GM12878 (cell line): ENCODE results near the gene APEX1. TPM values are rescaled to one million over a fixed set of nuclear protein-coding genes. Genes with fewer than 3 reads are reported as not detected.
"Not testable (repeated sequence)": the region's sequence is repeated elsewhere in the genome, so short reads cannot be mapped to it uniquely, and the experiment has no call there.

Experiments
- ATAC-seq: fragments of 200-7000 bp; cut with Tn5 transposase; 3 replicates; pipeline ENCODE4 v1.9.1; 2020; ENCODE audit warnings: mild to moderate bottlenecking, moderate library complexity
- BruUV-seq: library from RNA; stranded (reverse); fragments of 400-500 nt; replicated peaks from 2 replicates; lab custom pipeline; 2021; lab: Mats Ljungman, UMichigan
- CTCF ChIA-PET: fragments of 300-600 bp; sonication (Branson Sonifier 250); formaldehyde crosslinking; extraction: SDS; loops from one replicate; lab custom pipeline; 2021; ENCODE audit warnings: inconsistent platforms; lab: Yijun Ruan, JAX
- POLR2A ChIA-PET: fragments of 350-600 bp; formaldehyde crosslinking; extraction: SDS; loops from one replicate; lab custom pipeline; 2021; ENCODE audit warnings: inconsistent platforms; lab: Charles Lee
- RAD21 ChIA-PET: fragments of 300-600 bp; sonication (Branson Sonifier 250); formaldehyde crosslinking; loops from one replicate; lab custom pipeline; 2023; ENCODE audit warnings: antibody characterized with exemption; ENCODE audit not compliant: unreplicated experiment; lab: Charles Lee
- SMC1A ChIA-PET: fragments of 300-600 bp; sonication (Branson Sonifier 250); formaldehyde crosslinking; loops from one replicate; lab custom pipeline; 2023; ENCODE audit not compliant: unreplicated experiment, uncharacterized antibody; lab: Charles Lee
- DNase-seq: peaks from one replicate; pipeline ENCODE4 v3.0.0-alpha.2; 2011; ENCODE audit warnings: low read depth, low spot score
- FAIRE-seq: peaks from 3 replicates; lab custom pipeline; 2011; peaks lifted over from hg19 to GRCh38; lab: Jason Lieb, UNC
- H2AFZ ChIP-seq: 2 replicates; pipeline ENCODE4 v1.6.0; 2011; ENCODE audit warnings: low read depth, low read length, control low read depth; ENCODE audit not compliant: control insufficient read depth
- H3K27ac ChIP-seq: 2 replicates; pipeline ENCODE4 v1.5.1; 2011; ENCODE audit warnings: control low read depth; ENCODE audit not compliant: control insufficient read depth, insufficient read depth
- H3K27me3 ChIP-seq, 2 experiments: replicated peaks in 1 of 2; 2 replicates each; pipeline versions ENCODE4 v1.6.0 to v1.6.1; 2011; ENCODE audit warnings: low read length in 1 of 2; ENCODE audit not compliant: control insufficient read depth in 2 of 2, insufficient read depth in 2 of 2
- H3K36me3 ChIP-seq, 2 experiments: 2 replicates each; pipeline ENCODE4 v1.5.1; 2011; ENCODE audit warnings: low read length in 1 of 2; ENCODE audit not compliant: control insufficient read depth in 2 of 2, insufficient read depth in 2 of 2
- H3K4me1 ChIP-seq: 2 replicates; pipeline ENCODE4 v1.6.1; 2011; ENCODE audit warnings: mild to moderate bottlenecking, low read length, moderate library complexity, mixed read lengths; ENCODE audit not compliant: control insufficient read depth, insufficient read depth
- H3K4me2 ChIP-seq: 2 replicates; pipeline ENCODE4 v1.6.0; 2011; ENCODE audit warnings: control low read depth; ENCODE audit not compliant: control insufficient read depth, insufficient read depth
- H3K4me3 ChIP-seq: fragments of 200-600 bp; sonication (generic); 2 replicates; pipeline ENCODE4 v1.5.1; 2016
- H3K79me2 ChIP-seq: 2 replicates; pipeline ENCODE4 v1.6.0; 2011; ENCODE audit warnings: low read length; ENCODE audit not compliant: control insufficient read depth, insufficient read depth
- H3K9ac ChIP-seq: 2 replicates; pipeline ENCODE4 v1.8.0; 2011; ENCODE audit warnings: low read length, control low read depth, mixed read lengths; ENCODE audit not compliant: control insufficient read depth, insufficient read depth
- H3K9me3 ChIP-seq: replicated peaks from 3 replicates; pipeline ENCODE4 v1.5.1; 2011; ENCODE audit warnings: mild to moderate bottlenecking, low read length; ENCODE audit not compliant: control insufficient read depth, insufficient read depth
- H4K20me1 ChIP-seq: 2 replicates; pipeline ENCODE4 v1.6.0; 2011; ENCODE audit not compliant: control insufficient read depth, insufficient read depth
- EED ChIP-seq: sonication (generic); IDR thresholded peaks from 2 replicates; pipeline ENCODE4 v1.6.1; 2016; ENCODE audit warnings: antibody characterized with exemption, low read depth
- EP300 ChIP-seq, 2 experiments: fragments of 150-350 bp in 1 of 2; IDR thresholded peaks; 2 replicates each; pipeline ENCODE4 v1.6.1; 2011 to 2012; ENCODE audit warnings: low read depth in 2 of 2, low read length in 2 of 2, borderline replicate concordance in 1 of 2, improper control_type of control experiment in 1 of 2, inconsistent platforms in 1 of 2; ENCODE audit not compliant: control insufficient read depth in 1 of 2
- IKZF2 ChIP-seq, 2 experiments: fragments of 450-650 bp; IDR thresholded peaks; 2 replicates each; pipeline ENCODE4 v1.6.1; 2017; ENCODE audit warnings: mild to moderate bottlenecking in 2 of 2, moderate library complexity in 2 of 2
- SPI1 ChIP-seq: IDR thresholded peaks from 2 replicates; pipeline ENCODE4 v1.6.1; 2011; ENCODE audit warnings: low read depth, mild to moderate bottlenecking, low read length, moderate library complexity, borderline replicate concordance; ENCODE audit not compliant: insufficient read depth
- TCF12 ChIP-seq: IDR thresholded peaks from 2 replicates; pipeline ENCODE4 v1.6.1; 2011; ENCODE audit warnings: low read depth, mild to moderate bottlenecking, low read length
- YBX1 ChIP-seq: fragments of 450-650 bp; IDR thresholded peaks from 2 replicates; pipeline ENCODE4 v1.6.1; 2016; ENCODE audit warnings: antibody characterized with exemption
- WGBS: methylation state at CpG from one replicate; pipeline ENCODE4 v1.1.6; 2016; ENCODE audit warnings: low lambda C conversion rate; ENCODE audit not compliant: insufficient replicate concordance, insufficient coverage; ENCODE audit errors: missing lambda C conversion rate; 5-methylcytosine and 5-hydroxymethylcytosine counted together
- in situ Hi-C: fragments of 300-500 bp; cut with MboI; formaldehyde crosslinking; loops from 9 replicates; pipeline ENCODE4 v1.14.3; 2018; ENCODE audit warnings: mixed read lengths
- intact Hi-C: fragments of 100-400 bp; cut with micrococcal nuclease; formaldehyde crosslinking; loops from one replicate; pipeline ENCODE4 v1.14.2; 2022; ENCODE audit not compliant: unreplicated experiment
- polyA plus RNA-seq, 11 experiments: library from polyadenylated mRNA; depleted of rRNA in 4 of 11; unstranded in 6 of 11; stranded (reverse) in 5 of 11; fragments of >200 nt; fragmentation: Nextera tagmentation in 4 of 11; fragmentation: Illumina TruSeq in 1 of 11; extraction: Ambion mirVana in 4 of 11; extraction: Trizol in 1 of 11; gene quantifications; 1 replicate in 1 of 11; 2 replicates in 10 of 11; pipeline versions ENCODE4 v1.2.1 to v1.2.3, GENCODE V29; 2011 to 2016; ENCODE audit warnings: inconsistent platforms in 2 of 11, missing spikeins in 2 of 11, low read depth in 1 of 11
- total RNA-seq, 4 experiments: library from RNA; depleted of rRNA in 3 of 4; stranded (reverse); fragments of >200 nt in 3 of 4; fragmentation: Illumina TruSeq in 1 of 4; extraction: Trizol in 1 of 4; gene quantifications; 2 replicates each; pipeline versions ENCODE4 v1.2.1 to v1.2.3, GENCODE V29; 2013 to 2021
- TF ChIP-seq, protein P1 (sequence below): IDR thresholded peaks from 2 replicates; pipeline ENCODE4 v1.6.1; 2011; ENCODE audit warnings: borderline replicate concordance, low read depth, mild to moderate bottlenecking, moderate library complexity, low read length; ENCODE audit not compliant: insufficient read depth, poor library complexity, severe bottlenecking

Gene APEX1
- total and polyA plus RNA-seq, 10 of the 15 experiments (the other 5 are each of a cell fraction or from before 2014, with no cell fraction given) = 115 to 407 (median 300) TPM

DNA sequence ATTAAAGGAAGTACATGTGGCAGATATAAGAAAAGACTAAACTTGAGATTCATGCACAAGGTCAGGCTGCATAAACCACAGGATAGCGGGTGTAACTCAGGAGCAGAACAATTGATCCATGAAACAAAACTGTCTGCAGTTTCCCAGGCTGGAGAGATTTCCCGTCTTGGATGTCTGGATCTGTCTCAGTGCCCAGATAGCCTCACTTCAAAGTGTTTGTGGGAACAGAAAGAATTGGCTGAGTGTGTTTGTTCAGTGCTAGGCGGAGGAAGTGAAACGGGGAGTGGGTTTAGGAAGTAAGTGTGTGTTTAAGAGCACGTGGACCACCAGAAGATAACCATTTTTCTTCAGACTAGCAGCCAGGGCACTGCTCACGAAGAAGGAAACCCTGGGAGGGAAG lies 48.9 kb downstream of the APEX1 start:
- Histone ChIP-seq H3K4me2 (peak overlapping the region; percentile 8; the same call in 1 of the 2 replicates), H3K4me1 (0 out of 2 replicates have a peak, but pooled peaks cover 4% of the 10 kb centered on the region), H2AFZ (no peak overlapping the region), H3K27ac (no peak overlapping the region), H3K4me3 (no peak overlapping the region), H3K27me3 (no peaks in the 10 kb centered on the region), H3K9me3 (no peaks in the 10 kb centered on the region)
- POLR2A ChIA-PET = no interaction called here
- intact Hi-C loops = no loop called here
- BruUV-seq = no TSS peak
- SMC1A ChIA-PET = no interaction called here
- CTCF ChIA-PET = no interaction called here
- 21% methylated on average over 6 of the region's 6 CpGs for WGBS
- RAD21 ChIA-PET = no interaction called here
- DNase-seq = no peak
- peak; percentile 31; the same call in 1 of the 2 replicates for TF ChIP-seq EED
- TF ChIP-seq TCF12 = no peak
- peak in 1 of 2 experiments; percentile 14; a peak in 1 of 4 replicates for TF ChIP-seq IKZF2 (IDR thresholded peaks at IDR 0.05)
- TF ChIP-seq EP300 (IDR thresholded peaks at IDR 0.05; ENCODE audit: borderline replicate concordance in 1 of 2, control insufficient read depth in 1 of 2, low read depth in 2 of 2, low read length in 2 of 2) = no peak
- no peak for TF ChIP-seq YBX1
- TF ChIP-seq SPI1 = peak; percentile 74; the same call in 1 of the 2 replicates
- TF ChIP-seq, protein P1, sequence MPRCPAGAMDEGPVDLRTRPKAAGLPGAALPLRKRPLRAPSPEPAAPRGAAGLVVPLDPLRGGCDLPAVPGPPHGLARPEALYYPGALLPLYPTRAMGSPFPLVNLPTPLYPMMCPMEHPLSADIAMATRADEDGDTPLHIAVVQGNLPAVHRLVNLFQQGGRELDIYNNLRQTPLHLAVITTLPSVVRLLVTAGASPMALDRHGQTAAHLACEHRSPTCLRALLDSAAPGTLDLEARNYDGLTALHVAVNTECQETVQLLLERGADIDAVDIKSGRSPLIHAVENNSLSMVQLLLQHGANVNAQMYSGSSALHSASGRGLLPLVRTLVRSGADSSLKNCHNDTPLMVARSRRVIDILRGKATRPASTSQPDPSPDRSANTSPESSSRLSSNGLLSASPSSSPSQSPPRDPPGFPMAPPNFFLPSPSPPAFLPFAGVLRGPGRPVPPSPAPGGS = no peak
- TF ChIP-seq, all 136 proteins: peak for 3
- ATAC-seq = peak; percentile 27; the same call in 1 of the 3 replicates
- H3K79me2 ChIP-seq = no peaks in the 10 kb centered on the region
- FAIRE-seq = peak; percentile 57
- H4K20me1 ChIP-seq = no peaks in the 10 kb centered on the region
- no peaks in the 10 kb centered on the region for H3K36me3 ChIP-seq
- in situ Hi-C loops = no loop called here
- H3K9ac ChIP-seq = no peak overlapping the region

- H3K4me1 ChIP-seq, H3K4me2 ChIP-seq, H3K79me2 ChIP-seq, H4K20me1 ChIP-seq, DNase-seq, H3K9me3 ChIP-seq, RAD21 ChIA-PET, H3K36me3 ChIP-seq, POLR2A ChIA-PET, CTCF ChIA-PET, H3K27me3 ChIP-seq, intact Hi-C loops, FAIRE-seq, H3K9ac ChIP-seq, H3K4me3 ChIP-seq, BruUV-seq, ATAC-seq, H3K27ac ChIP-seq, in situ Hi-C loops, H2AFZ ChIP-seq, SMC1A ChIA-PET: not testable (repeated sequence)
- WGBS = no CpG with 5 or more reads among the region's 30 CpGs
Measured at GRCh38 chr14:20506276-20506675, 51.2 kb downstream of the APEX1 start.

- H3K4me2 ChIP-seq, in situ Hi-C loops, RAD21 ChIA-PET, H3K4me1 ChIP-seq, H3K4me3 ChIP-seq, SMC1A ChIA-PET, intact Hi-C loops, H3K79me2 ChIP-seq, POLR2A ChIA-PET, BruUV-seq, H3K27me3 ChIP-seq, CTCF ChIA-PET, H3K27ac ChIP-seq, H3K36me3 ChIP-seq, H4K20me1 ChIP-seq, ATAC-seq, H3K9ac ChIP-seq, H3K9me3 ChIP-seq, DNase-seq, FAIRE-seq, H2AFZ ChIP-seq: not testable (repeated sequence)
- WGBS = no CpG with 5 or more reads among the region's 30 CpGs
Measured at GRCh38 chr14:20506752-20507151, 51.7 kb downstream of the APEX1 start.
